Skin of body (tissue), 2 donors: ENCODE measurements around the gene LTK. TPM values are rescaled to one million over a fixed set of nuclear protein-coding genes. Genes with fewer than 3 reads are reported as not detected.

Experiments used
- DNase-seq: peaks from one replicate; lab custom pipeline; 2025; lab: John Stamatoyannopoulos, UW
- total RNA-seq: library from RNA; depleted of rRNA; stranded (reverse); fragments of >200 nt; gene quantifications from one replicate; pipeline ENCODE4 v1.2.3, GENCODE V29; 2014

LTK gene
- total RNA-seq, 1 donor from 2014 or later = 0.69 TPM

- no peak for DNase-seq
Observed at GRCh38 chr15:41499109-41499851, 14.3 kb downstream of the LTK start.

GRCh38 chr15:41498657-41499056 lies 15.0 kb downstream of the LTK start:
- no peak for DNase-seq

- DNase-seq = no peak
Observed at GRCh38 chr15:41495736-41496599, 17.7 kb downstream of the LTK start.

GRCh38 chr15:41494922-41495735 lies 18.5 kb downstream of the LTK start:
- DNase-seq = no peak

- DNase-seq = no peak
Observed at GRCh38 chr15:41494190-41494921, 19.3 kb downstream of the LTK start.

- DNase-seq = no peak
Observed at GRCh38 chr15:41493902-41494189, 19.8 kb downstream of the LTK start.

GRCh38 chr15:41493205-41493901 lies 20.3 kb downstream of the LTK start, which contains the start of gene ITPKA:
ITPKA (plus strand) TSS chr15:41493874; CDS start chr15:41493928, 54 bp downstream.
- peak; percentile 12 for DNase-seq

GRCh38 chr15:41492597-41493204 lies 20.9 kb downstream of the LTK start:
- no peak for DNase-seq

- no peak for DNase-seq
Observed at GRCh38 chr15:41491889-41492288, 21.7 kb downstream of the LTK start.

- no peak for DNase-seq
Observed at GRCh38 chr15:41490355-41490754, 23.3 kb downstream of the LTK start.

- no peak for DNase-seq
Observed at GRCh38 chr15:41489641-41490040, 24.0 kb downstream of the LTK start.

GRCh38 chr15:41487802-41488201 lies 25.8 kb downstream of the LTK start:
- DNase-seq = no peak

- DNase-seq = no peak
Observed at GRCh38 chr15:41487381-41487780, 26.2 kb downstream of the LTK start.

- no peak for DNase-seq
Observed at GRCh38 chr15:41486286-41486685, 27.3 kb downstream of the LTK start.

GRCh38 chr15:41484937-41485625 lies 28.5 kb downstream of the LTK start:
- DNase-seq = no peak

- DNase-seq = no peak
Observed at GRCh38 chr15:41483519-41483918, 30.1 kb downstream of the LTK start.

- DNase-seq = no peak
Observed at GRCh38 chr15:41483115-41483514, 30.5 kb downstream of the LTK start.

- no peak for DNase-seq
Observed at GRCh38 chr15:41482110-41482877, 31.3 kb downstream of the LTK start.
